Measurements from ENCODE around the gene GINS1. TPM values are rescaled to one million over a fixed set of nuclear protein-coding genes. Genes with fewer than 3 reads are reported as not detected.

Gene GINS1
- total RNA-seq, 1 donor from 2014 or later = 15.5 TPM

GRCh38 chr20:25459916-25460535 lies 52.6 kb downstream of the GINS1 start:
- DNase-seq (ENCODE audit: low spot score in 2 of 2, unreplicated experiment in 2 of 2) = no peak
- Mint-ChIP-seq H3K9me3 (no peaks in the 10 kb centered on the region), H3K27ac (no peak overlapping the region)

DNA sequence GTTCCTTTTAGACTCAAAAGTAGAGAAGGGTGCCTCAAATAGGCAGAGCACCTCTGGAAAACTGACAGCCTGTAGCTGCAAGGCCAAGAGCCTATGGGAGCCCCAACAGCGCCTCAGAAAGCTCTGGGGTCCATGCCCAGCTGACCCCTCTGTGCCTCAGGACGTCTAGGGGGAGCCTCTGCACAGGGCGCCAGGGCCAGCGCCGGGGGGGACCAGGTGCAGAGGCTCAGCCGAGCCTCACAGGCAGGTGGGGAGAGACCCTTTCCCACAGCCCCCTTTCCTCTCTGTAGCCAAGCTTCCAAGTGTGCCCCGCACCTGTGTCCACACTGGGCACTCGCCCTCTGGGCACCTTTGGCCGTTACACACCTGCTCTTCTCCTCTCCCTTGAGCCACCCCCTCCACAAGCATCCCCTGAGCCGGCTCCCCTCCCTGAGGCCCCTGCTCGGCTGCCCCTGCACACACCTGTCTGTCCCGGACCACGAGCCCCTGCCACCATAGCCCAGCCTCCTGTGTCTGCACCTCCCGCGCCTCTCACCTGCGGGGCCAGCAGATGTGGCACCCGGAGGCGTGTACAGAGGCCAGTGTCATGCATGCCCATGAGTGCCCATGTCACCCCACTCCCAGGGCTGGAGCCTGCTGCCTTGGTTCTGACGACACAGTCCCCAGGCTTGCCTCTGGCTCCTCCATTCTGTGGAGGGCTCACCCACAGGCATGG lies 53.2 kb downstream of the GINS1 start:
- no peak overlapping the region for H3K4me3 Mint-ChIP-seq
- no peaks in the 10 kb centered on the region for H3K4me1 Mint-ChIP-seq
- no peak overlapping the region for H3K27ac Mint-ChIP-seq
- H3K36me3 Mint-ChIP-seq = peaks cover 37% of the 10 kb centered on the region
- H3K27me3 Mint-ChIP-seq (ENCODE audit: low read depth) = no peaks in the 10 kb centered on the region
- TF ChIP-seq, protein P1, sequence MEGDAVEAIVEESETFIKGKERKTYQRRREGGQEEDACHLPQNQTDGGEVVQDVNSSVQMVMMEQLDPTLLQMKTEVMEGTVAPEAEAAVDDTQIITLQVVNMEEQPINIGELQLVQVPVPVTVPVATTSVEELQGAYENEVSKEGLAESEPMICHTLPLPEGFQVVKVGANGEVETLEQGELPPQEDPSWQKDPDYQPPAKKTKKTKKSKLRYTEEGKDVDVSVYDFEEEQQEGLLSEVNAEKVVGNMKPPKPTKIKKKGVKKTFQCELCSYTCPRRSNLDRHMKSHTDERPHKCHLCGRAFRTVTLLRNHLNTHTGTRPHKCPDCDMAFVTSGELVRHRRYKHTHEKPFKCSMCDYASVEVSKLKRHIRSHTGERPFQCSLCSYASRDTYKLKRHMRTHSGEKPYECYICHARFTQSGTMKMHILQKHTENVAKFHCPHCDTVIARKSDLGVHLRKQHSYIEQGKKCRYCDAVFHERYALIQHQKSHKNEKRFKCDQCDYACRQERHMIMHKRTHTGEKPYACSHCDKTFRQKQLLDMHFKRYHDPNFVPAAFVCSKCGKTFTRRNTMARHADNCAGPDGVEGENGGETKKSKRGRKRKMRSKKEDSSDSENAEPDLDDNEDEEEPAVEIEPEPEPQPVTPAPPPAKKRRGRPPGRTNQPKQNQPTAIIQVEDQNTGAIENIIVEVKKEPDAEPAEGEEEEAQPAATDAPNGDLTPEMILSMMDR (IDR thresholded peaks at IDR 0.05; ENCODE audit: unreplicated experiment) = no peak
- DNase-seq (ENCODE audit: low spot score in 2 of 2, unreplicated experiment in 2 of 2) = no peak
- H3K9me3 Mint-ChIP-seq = no peaks in the 10 kb centered on the region

More at GRCh38 chr20:25459916-25460535, 52.6 kb downstream of the GINS1 start:
- no peaks in the 10 kb centered on the region for H3K27me3 Mint-ChIP-seq (ENCODE audit: low read depth)
- peaks cover 38% of the 10 kb centered on the region for H3K36me3 Mint-ChIP-seq
- H3K4me1 Mint-ChIP-seq = no peaks in the 10 kb centered on the region
- TF ChIP-seq, protein P1 (IDR thresholded peaks at IDR 0.05; ENCODE audit: unreplicated experiment) = no peak
- no peak overlapping the region for H3K4me3 Mint-ChIP-seq

- Mint-ChIP-seq H3K36me3 (peaks cover 38% of the 10 kb centered on the region), H3K27me3 (ENCODE audit: low read depth) (no peaks in the 10 kb centered on the region), H3K4me1 (no peaks in the 10 kb centered on the region), H3K4me3 (no peak overlapping the region), H3K9me3 (no peaks in the 10 kb centered on the region), H3K27ac (no peak overlapping the region)
- TF ChIP-seq, protein P1 (IDR thresholded peaks at IDR 0.05; ENCODE audit: unreplicated experiment) = no peak
- no peak for DNase-seq (ENCODE audit: low spot score in 2 of 2, unreplicated experiment in 2 of 2)
Measured at GRCh38 chr20:25461281-25461650, 53.8 kb downstream of the GINS1 start.

GRCh38 chr20:25461786-25462545 lies 54.5 kb downstream of the GINS1 start:
- no peaks in the 10 kb centered on the region for H3K27me3 Mint-ChIP-seq (ENCODE audit: low read depth)
- H3K9me3 Mint-ChIP-seq = no peaks in the 10 kb centered on the region
- TF ChIP-seq, protein P1 (IDR thresholded peaks at IDR 0.05; ENCODE audit: unreplicated experiment) = no peak
- no peak overlapping the region for H3K4me3 Mint-ChIP-seq
- peaks cover 38% of the 10 kb centered on the region for H3K36me3 Mint-ChIP-seq
- H3K27ac Mint-ChIP-seq = no peak overlapping the region
- no peak for DNase-seq (ENCODE audit: low spot score in 2 of 2, unreplicated experiment in 2 of 2)
- H3K4me1 Mint-ChIP-seq = no peaks in the 10 kb centered on the region

DNA sequence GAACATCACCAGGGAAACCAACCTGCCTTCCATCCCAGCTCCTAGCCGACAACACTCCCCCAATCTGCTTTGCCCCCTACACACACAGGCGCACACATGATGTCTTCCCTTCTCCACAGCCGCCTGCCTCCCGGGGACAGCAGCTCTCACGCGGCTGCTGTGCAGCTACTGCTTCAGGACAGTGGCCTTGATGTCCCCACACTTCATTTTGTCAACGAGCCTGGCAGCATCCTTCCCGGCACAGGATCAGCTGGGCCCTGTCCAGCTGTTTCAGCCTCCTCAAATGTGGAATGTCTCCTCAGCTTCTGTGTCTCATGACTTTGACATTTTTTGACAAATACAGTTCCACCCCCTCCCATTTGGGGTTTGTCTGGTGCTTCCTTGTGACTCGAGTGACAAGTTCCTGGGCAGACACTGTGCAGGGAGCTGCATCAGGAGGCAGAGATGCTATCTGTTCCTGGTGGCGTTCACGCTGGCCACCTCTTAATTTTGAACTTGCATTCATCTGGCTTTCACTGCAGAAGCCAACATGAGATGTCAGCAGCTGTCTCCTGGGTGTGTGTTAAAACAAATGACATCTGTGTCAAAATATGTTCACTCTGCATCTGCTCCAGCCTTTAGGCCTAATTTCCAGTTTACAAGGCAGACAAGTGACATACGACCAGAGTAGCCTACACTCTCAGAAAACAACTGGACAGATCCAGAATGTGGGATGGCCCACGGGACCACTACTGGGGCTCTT lies 57.2 kb downstream of the GINS1 start:
- Mint-ChIP-seq H3K9me3 (no peaks in the 10 kb centered on the region), H3K4me3 (no peak overlapping the region), H3K4me1 (no peaks in the 10 kb centered on the region), H3K36me3 (peaks cover 30% of the 10 kb centered on the region), H3K27ac (no peak overlapping the region), H3K27me3 (ENCODE audit: low read depth) (no peaks in the 10 kb centered on the region)
- TF ChIP-seq, protein P1 (IDR thresholded peaks at IDR 0.05; ENCODE audit: unreplicated experiment) = no peak
- no peak for DNase-seq (ENCODE audit: low spot score in 2 of 2, unreplicated experiment in 2 of 2)

Data from mesothelial cell of epicardium (in vitro differentiated cells).